ENCODE measurements around the gene MAP3K9. TPM values are rescaled to one million over a fixed set of nuclear protein-coding genes. Genes with fewer than 3 reads are reported as not detected.

The MAP3K9 gene
- total RNA-seq, 1 experiment from 2014 or later, result 28.0 TPM

DNA sequence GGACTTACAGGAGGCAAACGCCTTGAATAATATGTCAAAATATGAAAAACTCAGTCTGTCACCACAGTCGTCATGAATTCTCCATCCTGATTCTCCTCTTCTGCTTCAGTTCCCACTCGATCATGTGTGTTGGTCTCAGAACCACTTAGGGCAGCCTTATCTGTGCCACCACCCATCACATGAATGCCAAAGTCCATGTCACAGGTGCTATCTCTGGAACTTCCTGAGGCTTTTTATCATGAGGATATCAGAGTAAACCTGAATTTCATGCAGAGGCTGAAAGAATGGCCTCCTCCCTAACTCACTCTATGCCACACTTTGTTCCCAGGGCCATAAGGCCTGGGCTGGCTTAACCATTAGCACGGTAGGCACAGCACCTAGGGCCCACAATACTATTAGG, 28.8 kb upstream of the MAP3K9 start:
- no peak for ATAC-seq
- Mint-ChIP-seq H3K4me3 (no peak overlapping the region), H3K9me3 (peaks cover 41% of the 10 kb centered on the region)

More for the DNA sequence above, 28.8 kb upstream of the MAP3K9 start:
- ChIA-PET POLR2A (no interaction called here), CTCF (no interaction called here)
- TF ChIP-seq ZNF423 (CRISPR knock-in tag; IDR thresholded peaks at IDR 0.05) (no peak), CREM (CRISPR knock-in tag; IDR thresholded peaks at IDR 0.05) (no peak), RORB (CRISPR knock-in tag; IDR thresholded peaks at IDR 0.05) (no peak), IRF2 (CRISPR knock-in tag; IDR thresholded peaks at IDR 0.05; ENCODE audit: borderline replicate concordance, low read depth) (no peak), TEAD1 (CRISPR knock-in tag; IDR thresholded peaks at IDR 0.05) (no peak), SMAD4 (CRISPR knock-in tag; IDR thresholded peaks at IDR 0.05) (no peak), ZNF396 (CRISPR knock-in tag; IDR thresholded peaks at IDR 0.05; ENCODE audit: borderline replicate concordance) (no peak), CREB1 (CRISPR knock-in tag; IDR thresholded peaks at IDR 0.05) (no peak), SP1 (CRISPR knock-in tag; conservative IDR thresholded peaks at IDR 0.05) (no peak), KAT7 (CRISPR knock-in tag; IDR thresholded peaks at IDR 0.05; ENCODE audit: borderline replicate concordance) (no peak), JUN (CRISPR knock-in tag; IDR thresholded peaks at IDR 0.05) (no peak), NFATC4 (CRISPR knock-in tag; IDR thresholded peaks at IDR 0.05) (no peak)
- TF ChIP-seq, protein P1, sequence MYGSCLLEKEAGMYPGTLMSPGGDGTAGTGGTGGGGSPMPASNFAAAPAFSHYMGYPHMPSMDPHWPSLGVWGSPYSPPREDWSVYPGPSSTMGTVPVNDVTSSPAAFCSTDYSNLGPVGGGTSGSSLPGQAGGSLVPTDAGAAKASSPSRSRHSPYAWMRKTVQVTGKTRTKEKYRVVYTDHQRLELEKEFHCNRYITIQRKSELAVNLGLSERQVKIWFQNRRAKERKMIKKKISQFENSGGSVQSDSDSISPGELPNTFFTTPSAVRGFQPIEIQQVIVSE (CRISPR knock-in tag; IDR thresholded peaks at IDR 0.05; ENCODE audit: borderline replicate concordance), result no peak
- TF ChIP-seq, protein P2, sequence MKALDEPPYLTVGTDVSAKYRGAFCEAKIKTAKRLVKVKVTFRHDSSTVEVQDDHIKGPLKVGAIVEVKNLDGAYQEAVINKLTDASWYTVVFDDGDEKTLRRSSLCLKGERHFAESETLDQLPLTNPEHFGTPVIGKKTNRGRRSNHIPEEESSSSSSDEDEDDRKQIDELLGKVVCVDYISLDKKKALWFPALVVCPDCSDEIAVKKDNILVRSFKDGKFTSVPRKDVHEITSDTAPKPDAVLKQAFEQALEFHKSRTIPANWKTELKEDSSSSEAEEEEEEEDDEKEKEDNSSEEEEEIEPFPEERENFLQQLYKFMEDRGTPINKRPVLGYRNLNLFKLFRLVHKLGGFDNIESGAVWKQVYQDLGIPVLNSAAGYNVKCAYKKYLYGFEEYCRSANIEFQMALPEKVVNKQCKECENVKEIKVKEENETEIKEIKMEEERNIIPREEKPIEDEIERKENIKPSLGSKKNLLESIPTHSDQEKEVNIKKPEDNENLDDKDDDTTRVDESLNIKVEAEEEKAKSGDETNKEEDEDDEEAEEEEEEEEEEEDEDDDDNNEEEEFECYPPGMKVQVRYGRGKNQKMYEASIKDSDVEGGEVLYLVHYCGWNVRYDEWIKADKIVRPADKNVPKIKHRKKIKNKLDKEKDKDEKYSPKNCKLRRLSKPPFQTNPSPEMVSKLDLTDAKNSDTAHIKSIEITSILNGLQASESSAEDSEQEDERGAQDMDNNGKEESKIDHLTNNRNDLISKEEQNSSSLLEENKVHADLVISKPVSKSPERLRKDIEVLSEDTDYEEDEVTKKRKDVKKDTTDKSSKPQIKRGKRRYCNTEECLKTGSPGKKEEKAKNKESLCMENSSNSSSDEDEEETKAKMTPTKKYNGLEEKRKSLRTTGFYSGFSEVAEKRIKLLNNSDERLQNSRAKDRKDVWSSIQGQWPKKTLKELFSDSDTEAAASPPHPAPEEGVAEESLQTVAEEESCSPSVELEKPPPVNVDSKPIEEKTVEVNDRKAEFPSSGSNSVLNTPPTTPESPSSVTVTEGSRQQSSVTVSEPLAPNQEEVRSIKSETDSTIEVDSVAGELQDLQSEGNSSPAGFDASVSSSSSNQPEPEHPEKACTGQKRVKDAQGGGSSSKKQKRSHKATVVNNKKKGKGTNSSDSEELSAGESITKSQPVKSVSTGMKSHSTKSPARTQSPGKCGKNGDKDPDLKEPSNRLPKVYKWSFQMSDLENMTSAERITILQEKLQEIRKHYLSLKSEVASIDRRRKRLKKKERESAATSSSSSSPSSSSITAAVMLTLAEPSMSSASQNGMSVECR (CRISPR knock-in tag; IDR thresholded peaks at IDR 0.05; ENCODE audit: borderline replicate concordance), result no peak
- TF ChIP-seq, protein P3, sequence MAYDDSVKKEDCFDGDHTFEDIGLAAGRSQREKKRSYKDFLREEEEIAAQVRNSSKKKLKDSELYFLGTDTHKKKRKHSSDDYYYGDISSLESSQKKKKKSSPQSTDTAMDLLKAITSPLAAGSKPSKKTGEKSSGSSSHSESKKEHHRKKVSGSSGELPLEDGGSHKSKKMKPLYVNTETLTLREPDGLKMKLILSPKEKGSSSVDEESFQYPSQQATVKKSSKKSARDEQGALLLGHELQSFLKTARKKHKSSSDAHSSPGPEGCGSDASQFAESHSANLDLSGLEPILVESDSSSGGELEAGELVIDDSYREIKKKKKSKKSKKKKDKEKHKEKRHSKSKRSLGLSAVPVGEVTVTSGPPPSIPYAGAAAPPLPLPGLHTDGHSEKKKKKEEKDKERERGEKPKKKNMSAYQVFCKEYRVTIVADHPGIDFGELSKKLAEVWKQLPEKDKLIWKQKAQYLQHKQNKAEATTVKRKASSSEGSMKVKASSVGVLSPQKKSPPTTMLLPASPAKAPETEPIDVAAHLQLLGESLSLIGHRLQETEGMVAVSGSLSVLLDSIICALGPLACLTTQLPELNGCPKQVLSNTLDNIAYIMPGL (CRISPR knock-in tag; IDR thresholded peaks at IDR 0.05), result no peak
- TF ChIP-seq, protein P4, sequence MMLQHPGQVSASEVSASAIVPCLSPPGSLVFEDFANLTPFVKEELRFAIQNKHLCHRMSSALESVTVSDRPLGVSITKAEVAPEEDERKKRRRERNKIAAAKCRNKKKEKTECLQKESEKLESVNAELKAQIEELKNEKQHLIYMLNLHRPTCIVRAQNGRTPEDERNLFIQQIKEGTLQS (CRISPR knock-in tag; conservative IDR thresholded peaks at IDR 0.05), result no peak
- TF ChIP-seq, protein P5, sequence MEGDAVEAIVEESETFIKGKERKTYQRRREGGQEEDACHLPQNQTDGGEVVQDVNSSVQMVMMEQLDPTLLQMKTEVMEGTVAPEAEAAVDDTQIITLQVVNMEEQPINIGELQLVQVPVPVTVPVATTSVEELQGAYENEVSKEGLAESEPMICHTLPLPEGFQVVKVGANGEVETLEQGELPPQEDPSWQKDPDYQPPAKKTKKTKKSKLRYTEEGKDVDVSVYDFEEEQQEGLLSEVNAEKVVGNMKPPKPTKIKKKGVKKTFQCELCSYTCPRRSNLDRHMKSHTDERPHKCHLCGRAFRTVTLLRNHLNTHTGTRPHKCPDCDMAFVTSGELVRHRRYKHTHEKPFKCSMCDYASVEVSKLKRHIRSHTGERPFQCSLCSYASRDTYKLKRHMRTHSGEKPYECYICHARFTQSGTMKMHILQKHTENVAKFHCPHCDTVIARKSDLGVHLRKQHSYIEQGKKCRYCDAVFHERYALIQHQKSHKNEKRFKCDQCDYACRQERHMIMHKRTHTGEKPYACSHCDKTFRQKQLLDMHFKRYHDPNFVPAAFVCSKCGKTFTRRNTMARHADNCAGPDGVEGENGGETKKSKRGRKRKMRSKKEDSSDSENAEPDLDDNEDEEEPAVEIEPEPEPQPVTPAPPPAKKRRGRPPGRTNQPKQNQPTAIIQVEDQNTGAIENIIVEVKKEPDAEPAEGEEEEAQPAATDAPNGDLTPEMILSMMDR (IDR thresholded peaks at IDR 0.05), result no peak
- TF ChIP-seq, protein P6, sequence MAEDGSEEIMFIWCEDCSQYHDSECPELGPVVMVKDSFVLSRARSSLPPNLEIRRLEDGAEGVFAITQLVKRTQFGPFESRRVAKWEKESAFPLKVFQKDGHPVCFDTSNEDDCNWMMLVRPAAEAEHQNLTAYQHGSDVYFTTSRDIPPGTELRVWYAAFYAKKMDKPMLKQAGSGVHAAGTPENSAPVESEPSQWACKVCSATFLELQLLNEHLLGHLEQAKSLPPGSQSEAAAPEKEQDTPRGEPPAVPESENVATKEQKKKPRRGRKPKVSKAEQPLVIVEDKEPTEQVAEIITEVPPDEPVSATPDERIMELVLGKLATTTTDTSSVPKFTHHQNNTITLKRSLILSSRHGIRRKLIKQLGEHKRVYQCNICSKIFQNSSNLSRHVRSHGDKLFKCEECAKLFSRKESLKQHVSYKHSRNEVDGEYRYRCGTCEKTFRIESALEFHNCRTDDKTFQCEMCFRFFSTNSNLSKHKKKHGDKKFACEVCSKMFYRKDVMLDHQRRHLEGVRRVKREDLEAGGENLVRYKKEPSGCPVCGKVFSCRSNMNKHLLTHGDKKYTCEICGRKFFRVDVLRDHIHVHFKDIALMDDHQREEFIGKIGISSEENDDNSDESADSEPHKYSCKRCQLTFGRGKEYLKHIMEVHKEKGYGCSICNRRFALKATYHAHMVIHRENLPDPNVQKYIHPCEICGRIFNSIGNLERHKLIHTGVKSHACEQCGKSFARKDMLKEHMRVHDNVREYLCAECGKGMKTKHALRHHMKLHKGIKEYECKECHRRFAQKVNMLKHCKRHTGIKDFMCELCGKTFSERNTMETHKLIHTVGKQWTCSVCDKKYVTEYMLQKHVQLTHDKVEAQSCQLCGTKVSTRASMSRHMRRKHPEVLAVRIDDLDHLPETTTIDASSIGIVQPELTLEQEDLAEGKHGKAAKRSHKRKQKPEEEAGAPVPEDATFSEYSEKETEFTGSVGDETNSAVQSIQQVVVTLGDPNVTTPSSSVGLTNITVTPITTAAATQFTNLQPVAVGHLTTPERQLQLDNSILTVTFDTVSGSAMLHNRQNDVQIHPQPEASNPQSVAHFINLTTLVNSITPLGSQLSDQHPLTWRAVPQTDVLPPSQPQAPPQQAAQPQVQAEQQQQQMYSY (CRISPR knock-in tag; IDR thresholded peaks at IDR 0.05), result no peak
- TF ChIP-seq, protein P7, sequence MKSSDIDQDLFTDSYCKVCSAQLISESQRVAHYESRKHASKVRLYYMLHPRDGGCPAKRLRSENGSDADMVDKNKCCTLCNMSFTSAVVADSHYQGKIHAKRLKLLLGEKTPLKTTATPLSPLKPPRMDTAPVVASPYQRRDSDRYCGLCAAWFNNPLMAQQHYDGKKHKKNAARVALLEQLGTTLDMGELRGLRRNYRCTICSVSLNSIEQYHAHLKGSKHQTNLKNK (CRISPR knock-in tag; IDR thresholded peaks at IDR 0.05), result no peak
- TF ChIP-seq, protein P8, sequence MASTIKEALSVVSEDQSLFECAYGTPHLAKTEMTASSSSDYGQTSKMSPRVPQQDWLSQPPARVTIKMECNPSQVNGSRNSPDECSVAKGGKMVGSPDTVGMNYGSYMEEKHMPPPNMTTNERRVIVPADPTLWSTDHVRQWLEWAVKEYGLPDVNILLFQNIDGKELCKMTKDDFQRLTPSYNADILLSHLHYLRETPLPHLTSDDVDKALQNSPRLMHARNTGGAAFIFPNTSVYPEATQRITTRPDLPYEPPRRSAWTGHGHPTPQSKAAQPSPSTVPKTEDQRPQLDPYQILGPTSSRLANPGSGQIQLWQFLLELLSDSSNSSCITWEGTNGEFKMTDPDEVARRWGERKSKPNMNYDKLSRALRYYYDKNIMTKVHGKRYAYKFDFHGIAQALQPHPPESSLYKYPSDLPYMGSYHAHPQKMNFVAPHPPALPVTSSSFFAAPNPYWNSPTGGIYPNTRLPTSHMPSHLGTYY (CRISPR knock-in tag; IDR thresholded peaks at IDR 0.05), result no peak
- DNase-seq (ENCODE audit: low spot score), result no peak
- H3K4me1 Mint-ChIP-seq, result no peaks in the 10 kb centered on the region
- H3K27ac Mint-ChIP-seq, result no peak overlapping the region
- H3K27me3 Mint-ChIP-seq (ENCODE audit: low read depth), result no peaks in the 10 kb centered on the region; the same call in 1 of the 2 replicates
- peaks cover 20% of the 10 kb centered on the region for H3K36me3 Mint-ChIP-seq

Data from WTC11 (cell line).